ENCODE results near the gene CACYBP.

DNA sequence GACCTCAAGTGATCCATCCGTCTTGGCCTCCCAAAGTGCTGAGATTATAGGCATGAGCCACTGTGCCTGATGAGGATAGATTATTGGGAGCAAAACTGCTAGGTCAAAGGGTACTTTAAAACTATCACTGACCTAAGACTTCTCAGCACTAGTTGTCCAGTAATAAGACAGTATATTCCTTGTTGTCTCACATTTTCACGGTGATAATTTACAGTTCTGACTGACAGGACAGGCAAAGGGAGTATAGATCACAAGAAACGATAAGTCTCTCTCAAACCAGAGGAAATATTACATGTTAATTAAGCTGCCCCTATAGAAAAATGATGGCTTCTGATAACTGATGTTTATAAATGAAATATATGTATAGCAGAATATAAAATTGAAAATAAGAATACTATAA lies 19.8 kb downstream of the CACYBP start:
- TF ChIP-seq, protein P1, sequence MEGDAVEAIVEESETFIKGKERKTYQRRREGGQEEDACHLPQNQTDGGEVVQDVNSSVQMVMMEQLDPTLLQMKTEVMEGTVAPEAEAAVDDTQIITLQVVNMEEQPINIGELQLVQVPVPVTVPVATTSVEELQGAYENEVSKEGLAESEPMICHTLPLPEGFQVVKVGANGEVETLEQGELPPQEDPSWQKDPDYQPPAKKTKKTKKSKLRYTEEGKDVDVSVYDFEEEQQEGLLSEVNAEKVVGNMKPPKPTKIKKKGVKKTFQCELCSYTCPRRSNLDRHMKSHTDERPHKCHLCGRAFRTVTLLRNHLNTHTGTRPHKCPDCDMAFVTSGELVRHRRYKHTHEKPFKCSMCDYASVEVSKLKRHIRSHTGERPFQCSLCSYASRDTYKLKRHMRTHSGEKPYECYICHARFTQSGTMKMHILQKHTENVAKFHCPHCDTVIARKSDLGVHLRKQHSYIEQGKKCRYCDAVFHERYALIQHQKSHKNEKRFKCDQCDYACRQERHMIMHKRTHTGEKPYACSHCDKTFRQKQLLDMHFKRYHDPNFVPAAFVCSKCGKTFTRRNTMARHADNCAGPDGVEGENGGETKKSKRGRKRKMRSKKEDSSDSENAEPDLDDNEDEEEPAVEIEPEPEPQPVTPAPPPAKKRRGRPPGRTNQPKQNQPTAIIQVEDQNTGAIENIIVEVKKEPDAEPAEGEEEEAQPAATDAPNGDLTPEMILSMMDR (conservative IDR thresholded peaks at IDR 0.05): no peak
- no peak for TF ChIP-seq ZFX (IDR thresholded peaks at IDR 0.05)

Data from C4-2B (cell line).